ENCODE data around the gene NUP58. TPM values are rescaled to one million over a fixed set of nuclear protein-coding genes. Genes with fewer than 3 reads are reported as not detected.
"Not testable (repeated sequence)": the region's sequence is repeated elsewhere in the genome, so short reads cannot be mapped to it uniquely, and the experiment has no call there.

Gene NUP58
- total RNA-seq, 1 experiment from 2014 or later: 82.7 TPM

DNA sequence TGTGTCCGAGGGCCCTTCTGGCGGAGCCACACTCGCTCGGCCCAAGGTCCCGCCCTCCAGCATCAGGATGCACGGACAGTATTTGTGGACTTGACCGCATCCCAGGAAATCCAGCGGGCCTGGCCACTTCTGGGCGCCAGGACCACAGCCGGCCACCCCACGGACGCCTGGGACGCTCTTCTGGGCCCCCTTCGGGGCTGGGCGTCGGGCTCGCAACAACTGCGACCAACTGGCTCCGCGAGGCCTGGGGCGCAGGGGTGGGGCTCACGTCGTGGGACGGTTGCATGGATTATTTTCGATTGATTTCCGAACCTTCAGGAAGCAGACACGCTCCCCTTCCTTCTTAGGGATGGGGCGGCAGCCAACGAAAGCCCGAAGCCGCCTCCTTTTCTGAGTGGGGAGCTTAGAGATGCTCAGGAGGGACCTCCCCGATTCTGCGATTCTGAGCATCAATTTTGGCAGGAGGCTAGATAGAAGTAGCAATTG, 521 bp upstream of the NUP58 start:
- in situ Hi-C loops (cut with HindIII; ENCODE audit: low sequenced_read_pairs): no loop called here
- DNase-seq (ENCODE audit: low spot score): no peak

DNA sequence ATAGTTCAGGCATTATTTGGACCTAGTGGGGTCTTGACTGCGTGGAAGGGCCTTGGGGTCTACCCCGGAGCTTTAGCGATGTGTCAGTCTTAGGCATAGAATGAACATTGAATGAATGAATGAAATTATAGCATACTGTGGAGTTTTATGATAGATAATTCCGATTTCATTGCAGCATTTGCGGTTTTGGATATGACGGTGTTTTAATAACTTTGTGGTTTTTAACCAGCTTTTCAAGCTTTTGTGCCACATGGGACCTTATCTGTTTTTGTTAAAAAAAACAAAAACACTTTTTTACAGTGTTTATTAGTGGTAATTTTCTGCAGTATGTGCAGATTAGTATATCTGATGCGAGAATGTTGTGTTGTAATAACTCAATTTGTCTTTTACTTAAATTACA, 696 bp downstream of the NUP58 start:
- DNase-seq (ENCODE audit: low spot score): no peak
- in situ Hi-C loops (cut with HindIII; ENCODE audit: low sequenced_read_pairs): no loop called here

DNA sequence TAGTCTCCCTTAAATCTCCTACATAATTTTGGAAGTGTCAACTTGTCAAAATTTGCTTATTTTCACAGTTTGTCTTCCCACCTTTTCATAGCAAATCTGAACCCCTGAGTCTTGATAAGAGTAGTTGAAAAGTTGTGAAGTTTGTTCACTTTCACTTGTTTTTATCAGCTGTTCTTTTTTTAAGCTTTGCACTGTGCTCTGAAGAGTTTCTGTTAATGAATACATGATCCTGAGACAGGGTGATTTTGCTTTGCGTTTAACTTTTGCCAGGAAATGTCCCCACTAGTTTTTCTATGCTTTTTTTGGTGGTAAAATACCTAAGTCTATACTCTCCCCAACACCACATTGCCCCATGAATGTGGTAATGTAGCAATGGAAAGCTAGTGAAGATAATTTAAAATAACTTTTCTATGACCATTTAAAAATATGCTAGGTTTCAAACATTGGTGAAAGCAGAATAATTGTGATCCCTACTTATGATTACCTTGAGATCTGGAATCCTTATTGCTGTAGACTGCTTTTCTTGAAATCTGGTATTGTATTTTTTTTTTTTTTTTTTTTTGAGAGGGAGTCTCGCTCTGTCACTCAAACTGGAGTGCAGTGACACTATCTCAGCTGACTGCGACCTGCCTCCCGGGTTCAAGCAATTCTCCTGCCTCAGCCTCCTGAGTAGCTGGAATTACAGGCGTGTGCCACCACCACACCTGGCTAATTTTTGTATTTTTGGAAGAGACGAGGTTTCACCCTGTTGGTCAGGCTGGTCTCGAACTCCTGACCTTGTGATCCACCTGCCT, 5.4 kb downstream of the NUP58 start:
- DNase-seq (ENCODE audit: low spot score): no peak
- in situ Hi-C loops (cut with HindIII; ENCODE audit: low sequenced_read_pairs): no loop called here

DNA sequence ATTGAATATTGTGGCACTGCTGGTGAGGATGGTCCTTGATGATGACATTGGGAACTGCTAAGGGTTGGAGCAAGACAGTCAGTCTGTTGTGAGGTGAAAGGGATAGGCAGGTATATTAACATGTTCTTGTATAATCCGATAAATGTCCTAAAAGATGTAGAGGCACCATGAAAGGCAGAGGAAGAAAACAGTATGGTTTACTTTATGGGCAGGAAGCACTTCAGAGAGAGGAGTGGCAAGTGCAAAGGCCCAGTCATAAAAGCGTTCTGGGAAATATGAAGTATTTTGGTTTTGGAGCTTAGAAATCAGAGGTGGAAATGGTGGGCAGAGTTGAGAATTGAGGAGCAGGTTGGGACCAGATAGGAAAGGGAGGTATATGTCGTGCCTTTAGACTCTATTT, 9.5 kb downstream of the NUP58 start:
- in situ Hi-C loops (cut with HindIII; ENCODE audit: low sequenced_read_pairs): no loop called here

DNA sequence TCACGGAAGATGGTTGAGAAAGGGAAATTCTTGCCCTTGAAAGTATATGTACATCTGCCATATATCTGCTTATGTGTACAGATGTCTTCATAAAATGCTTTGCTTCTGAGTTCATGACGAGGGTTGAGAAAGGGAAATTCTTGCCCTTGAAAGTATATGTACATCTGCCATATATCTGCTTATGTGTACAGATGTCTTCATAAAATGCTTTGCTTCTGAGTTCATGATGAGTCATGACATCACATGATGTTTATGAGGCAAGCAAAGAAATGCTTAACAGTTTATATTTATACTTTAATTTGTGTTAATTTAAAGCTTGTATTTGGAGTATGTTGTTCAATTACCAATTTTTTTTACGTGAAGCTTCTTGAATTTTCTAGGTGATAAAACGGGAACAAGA, 17.5 kb downstream of the NUP58 start:
- DNase-seq (ENCODE audit: low spot score); in situ Hi-C loops (cut with HindIII; ENCODE audit: low sequenced_read_pairs): not testable (repeated sequence)

More for the DNA sequence above, 9.5 kb downstream of the NUP58 start:
- DNase-seq (ENCODE audit: low spot score): no peak

DNA sequence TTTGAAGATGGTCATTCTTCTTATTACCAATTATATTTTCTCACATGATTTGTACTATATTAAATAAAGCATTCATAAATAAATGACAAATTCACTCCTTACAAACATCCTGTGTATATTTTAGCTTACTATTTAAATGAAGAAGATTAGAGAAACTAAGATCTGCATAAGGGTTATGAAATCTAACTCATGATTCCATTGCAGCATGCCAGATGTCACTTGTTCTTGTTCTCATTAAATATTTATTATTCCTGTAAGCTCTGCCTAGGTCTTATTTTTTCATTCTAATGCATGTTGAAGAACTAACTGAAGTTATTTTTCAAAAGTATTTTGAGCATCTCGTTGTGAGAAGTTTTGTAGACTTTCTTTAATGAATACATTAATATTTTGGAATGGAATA, 18.3 kb downstream of the NUP58 start:
- no peak for DNase-seq (ENCODE audit: low spot score)
- in situ Hi-C loops (cut with HindIII; ENCODE audit: low sequenced_read_pairs): no loop called here

DNA sequence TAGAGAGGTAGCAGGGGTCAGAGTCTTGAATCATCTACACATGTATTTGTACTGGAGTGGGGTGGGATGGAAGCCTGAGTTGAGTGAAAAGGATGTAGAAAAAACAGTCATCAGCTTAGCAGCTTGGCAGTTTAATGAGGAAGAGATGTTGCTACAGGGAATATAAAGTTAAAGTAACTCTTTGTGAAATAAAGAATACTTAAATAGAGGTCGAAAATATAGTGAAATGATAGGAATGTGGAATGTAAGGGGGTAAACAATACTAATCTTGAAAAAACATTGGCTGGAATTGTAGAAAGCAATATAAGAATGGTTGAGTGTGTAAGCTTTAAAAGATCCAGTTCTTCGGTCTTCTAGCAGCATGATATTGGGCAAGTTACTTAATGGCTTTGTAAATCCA, 22.7 kb downstream of the NUP58 start:
- DNase-seq (ENCODE audit: low spot score): no peak
- in situ Hi-C loops (cut with HindIII; ENCODE audit: low sequenced_read_pairs): no loop called here

DNA sequence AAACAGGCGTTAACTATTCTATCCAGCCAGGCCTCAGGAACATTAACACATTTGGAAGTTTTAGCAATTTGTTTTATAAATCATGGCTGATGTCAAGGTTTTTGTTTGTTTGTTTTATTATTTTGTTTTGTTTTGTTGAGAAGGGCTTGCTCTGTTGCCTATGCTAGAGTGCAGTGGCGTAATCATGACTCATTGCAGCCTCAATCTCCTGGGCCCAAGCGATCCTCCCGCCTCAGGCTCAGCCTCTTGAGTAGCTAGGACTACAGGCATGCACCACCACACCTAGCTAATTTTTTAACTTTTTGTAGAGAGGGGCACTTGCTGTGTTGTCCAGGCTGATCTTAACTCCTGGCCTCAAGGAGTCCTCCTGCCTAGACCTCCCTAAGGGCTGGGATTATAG, 28.3 kb downstream of the NUP58 start:
- in situ Hi-C loops (cut with HindIII; ENCODE audit: low sequenced_read_pairs): no loop called here
- DNase-seq (ENCODE audit: low spot score): no peak

DNA sequence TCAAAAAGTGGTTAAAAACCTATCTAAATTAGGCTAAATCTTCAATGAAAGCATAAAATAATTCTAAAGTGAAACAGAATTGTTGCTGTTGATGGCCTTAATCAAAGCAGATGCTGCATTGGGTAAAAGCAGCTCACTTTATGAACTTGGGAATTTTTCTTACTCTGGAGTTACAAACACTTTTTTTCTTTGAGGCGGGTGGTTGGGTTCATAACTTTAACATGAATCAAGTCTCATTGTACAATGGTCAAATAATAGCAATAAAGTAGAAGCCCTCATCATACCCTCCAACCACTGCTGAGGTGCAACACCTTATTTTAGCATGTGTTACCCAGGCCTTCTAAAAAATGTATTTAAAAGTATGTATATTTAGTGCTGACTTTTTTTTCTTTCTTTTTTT, 29.1 kb downstream of the NUP58 start:
- DNase-seq (ENCODE audit: low spot score): no peak
- in situ Hi-C loops (cut with HindIII; ENCODE audit: low sequenced_read_pairs): no loop called here

DNA sequence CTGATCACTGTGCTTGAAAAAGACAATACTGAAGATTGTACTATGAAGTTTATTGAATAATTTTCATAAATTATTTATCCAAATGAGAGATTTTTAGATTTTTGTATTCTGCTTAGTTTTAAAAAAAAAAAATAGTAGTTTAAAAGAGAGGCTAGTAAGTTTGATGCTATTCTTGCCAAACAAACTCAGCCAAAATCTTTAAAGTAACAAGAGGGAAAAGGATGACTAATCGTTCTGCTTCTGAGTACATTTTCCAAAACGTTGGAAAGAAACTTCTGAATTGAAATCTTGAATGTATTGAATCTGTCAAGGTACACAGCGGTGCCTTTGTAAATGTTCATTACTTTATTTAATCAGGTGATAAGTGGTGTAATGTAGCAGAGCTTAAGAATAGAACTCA, 34.4 kb downstream of the NUP58 start:
- in situ Hi-C loops (cut with HindIII; ENCODE audit: low sequenced_read_pairs): no loop called here
- no peak for DNase-seq (ENCODE audit: low spot score)

DNA sequence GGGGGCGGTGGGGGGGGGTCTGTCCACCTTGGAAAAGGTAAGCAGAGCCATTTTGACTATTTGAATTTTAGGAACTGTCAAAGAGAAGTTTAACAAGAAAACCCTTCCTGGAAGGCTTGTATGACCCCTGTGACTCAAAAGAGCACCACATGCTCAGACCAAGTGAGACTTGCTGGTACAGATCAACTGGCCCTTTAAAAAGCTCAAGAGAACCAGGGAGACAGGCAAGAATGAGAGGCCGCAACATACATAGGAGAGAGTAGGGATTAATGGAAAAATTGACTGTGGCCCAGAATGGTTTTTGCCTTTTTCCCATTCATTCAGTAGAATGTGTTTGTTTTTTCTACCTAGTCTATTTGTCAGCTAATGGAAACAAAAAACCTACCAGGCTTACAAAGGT, 44.2 kb downstream of the NUP58 start:
- in situ Hi-C loops (cut with HindIII; ENCODE audit: low sequenced_read_pairs): no loop called here
- DNase-seq (ENCODE audit: low spot score): no peak

DNA sequence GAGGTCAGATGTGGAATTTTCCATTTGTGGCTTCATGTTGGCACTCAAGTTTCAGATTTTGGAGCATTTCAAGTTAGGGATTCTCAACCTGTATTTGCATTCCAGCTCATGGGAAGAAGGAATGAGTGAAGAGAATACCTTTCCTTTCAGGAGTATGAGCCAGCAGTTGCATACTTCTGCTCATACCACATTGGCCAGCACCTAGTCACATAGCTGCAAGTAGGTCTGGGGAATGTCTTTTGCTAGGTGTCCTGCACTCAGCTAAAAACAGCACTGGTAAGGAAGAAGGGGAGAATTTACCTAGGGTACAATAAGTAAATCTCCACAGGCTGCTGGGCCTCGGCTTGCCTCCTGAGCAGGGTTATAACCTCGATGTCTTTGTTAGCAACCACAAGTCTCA, 45.7 kb downstream of the NUP58 start:
- in situ Hi-C loops (cut with HindIII; ENCODE audit: low sequenced_read_pairs): no loop called here
- DNase-seq (ENCODE audit: low spot score): no peak

DNA sequence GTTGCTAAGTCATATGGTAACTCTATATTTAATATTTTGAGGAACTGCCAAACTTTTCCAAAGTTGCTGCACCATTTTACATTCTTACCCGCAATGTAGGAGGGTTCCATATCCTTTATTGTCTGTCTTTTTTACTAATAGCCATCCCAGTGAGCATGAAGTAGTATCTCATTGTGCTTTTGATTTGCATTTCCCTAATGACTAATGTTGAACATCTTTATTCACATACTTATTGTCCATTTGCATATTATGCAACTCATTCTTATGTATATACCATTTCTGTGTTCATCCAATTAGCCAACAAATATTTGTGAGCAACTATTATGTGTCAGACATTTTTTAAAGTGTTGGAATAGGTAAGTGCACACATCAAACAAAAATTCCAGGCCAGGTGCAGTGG, 50.0 kb downstream of the NUP58 start:
- in situ Hi-C loops (cut with HindIII; ENCODE audit: low sequenced_read_pairs): no loop called here
- DNase-seq (ENCODE audit: low spot score): no peak

DNA sequence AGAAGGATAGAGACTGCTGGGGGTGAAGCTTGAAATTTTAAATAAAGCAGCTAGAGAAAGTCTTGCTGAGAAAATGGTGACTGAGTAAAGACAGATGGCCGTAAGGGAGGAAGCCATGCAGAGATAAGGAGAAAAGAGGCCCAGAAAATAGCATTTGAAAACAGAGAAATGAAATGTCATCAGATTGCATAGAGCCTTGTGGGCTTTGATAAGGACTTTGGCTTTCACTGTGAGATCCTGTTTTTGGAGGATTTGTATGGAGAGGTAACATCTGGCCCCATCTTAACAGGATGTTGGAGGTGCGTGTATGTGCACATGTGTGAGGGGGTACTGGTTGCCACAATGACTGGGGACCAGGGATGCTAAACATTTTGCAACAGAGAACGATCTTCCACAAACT, 50.8 kb downstream of the NUP58 start:
- in situ Hi-C loops (cut with HindIII; ENCODE audit: low sequenced_read_pairs): no loop called here
- DNase-seq (ENCODE audit: low spot score): no peak

DNA sequence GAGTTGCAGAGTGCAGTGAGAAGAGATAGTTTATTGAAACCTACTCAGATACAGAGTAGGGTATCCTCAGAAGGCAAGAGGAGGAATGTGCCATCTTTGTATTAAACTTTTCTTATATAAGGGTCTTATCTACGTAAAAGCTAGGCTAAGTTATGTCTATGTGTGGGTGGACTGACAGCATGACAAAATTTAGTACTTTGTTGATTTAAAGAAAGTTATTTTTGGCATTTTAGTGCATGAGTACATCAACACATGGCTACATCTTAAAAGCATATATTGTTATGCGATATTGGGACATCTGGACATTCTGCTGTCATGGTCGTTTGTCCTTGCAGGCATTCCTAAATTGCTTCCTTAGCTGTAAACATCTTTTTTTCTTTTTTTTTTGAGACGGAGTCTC, 51.4 kb downstream of the NUP58 start:
- in situ Hi-C loops (cut with HindIII; ENCODE audit: low sequenced_read_pairs): no loop called here
- DNase-seq (ENCODE audit: low spot score): no peak

DNA sequence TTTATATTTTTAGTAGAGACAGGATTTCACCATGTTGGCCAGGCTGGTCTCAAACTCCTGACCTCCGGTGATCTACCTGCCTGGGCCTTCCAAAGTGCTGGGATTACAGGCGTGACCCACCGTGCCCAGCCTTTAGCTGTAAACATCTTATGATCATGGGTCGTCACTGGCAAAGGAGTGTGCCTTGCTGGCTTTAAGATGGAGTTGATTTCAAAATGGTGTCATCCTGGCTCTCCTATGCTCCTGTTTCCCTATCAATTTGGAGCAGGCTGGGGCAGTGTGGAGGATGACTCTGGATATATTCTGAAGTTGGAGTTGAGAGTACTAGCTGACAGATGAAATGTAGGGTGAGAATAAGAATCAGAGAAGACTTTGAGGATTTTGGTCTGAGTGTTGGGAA, 51.9 kb downstream of the NUP58 start:
- in situ Hi-C loops (cut with HindIII; ENCODE audit: low sequenced_read_pairs): no loop called here
- DNase-seq (ENCODE audit: low spot score): no peak

DNA sequence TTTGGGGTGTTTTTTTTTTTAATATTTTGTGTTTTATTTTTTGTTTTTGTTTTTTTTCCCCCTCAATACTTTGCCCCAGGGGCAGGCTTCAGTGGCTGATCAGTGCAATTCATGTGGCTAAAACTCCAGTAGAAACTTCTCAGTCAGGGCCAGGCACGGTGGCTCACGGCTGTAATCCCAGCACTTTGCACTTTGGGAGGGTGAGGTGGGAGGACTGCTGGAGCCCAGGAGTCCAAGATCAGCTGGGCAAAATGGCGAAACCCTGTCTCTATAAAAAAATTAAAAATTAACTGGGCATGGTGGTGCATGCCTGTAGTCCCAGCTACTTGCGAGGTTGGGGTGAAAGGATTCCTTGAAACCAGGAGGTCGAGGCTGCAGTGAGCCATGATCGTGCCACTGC, 53.0 kb downstream of the NUP58 start:
- in situ Hi-C loops (cut with HindIII; ENCODE audit: low sequenced_read_pairs): no loop called here
- no peak for DNase-seq (ENCODE audit: low spot score)

DNA sequence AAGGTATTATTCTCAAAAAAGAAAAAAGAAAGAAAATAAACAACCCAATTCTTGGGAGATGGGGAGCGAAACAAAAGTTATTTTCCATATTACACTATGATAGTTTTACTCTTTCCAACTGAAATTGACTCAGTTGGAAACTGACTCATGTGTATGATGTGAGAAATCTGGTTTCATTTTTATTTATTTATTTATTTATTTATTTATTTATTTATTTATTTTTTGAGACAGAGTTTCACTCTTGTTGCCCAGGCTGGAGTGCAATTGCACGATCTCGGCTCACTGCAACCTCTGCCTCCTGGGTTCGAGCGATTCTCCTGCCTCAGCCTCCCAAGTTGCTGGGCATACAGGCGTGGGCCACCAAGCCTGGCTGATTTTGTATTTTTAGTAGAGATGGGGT, 59.0 kb downstream of the NUP58 start:
- DNase-seq (ENCODE audit: low spot score); in situ Hi-C loops (cut with HindIII; ENCODE audit: low sequenced_read_pairs): not testable (repeated sequence)

DNA sequence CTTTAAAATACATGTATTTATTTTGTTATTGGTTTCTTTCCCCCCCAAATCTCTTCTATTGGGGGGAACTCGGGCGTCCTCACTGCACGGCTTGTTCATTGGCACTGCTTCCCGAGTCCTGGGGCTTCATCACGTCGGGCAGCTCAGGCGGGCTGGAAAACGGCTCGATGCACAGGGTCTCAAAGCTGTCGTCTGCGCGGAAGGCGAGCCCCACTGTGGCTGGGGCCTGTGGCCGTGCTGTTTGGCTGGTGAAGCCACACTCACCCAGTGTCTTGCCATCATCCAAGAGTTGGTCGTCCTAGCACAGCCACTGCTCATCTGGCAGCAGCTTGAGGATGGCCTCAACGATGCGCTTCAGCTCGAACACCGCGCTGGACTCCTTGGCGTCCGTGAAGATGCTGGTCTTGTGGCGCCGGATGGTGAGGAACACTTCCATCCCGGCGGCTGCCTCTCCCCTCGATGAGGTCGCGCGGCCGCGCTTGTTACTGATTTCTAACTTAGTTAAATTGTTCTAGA, 64.4 kb downstream of the NUP58 start:
- in situ Hi-C loops (cut with HindIII; ENCODE audit: low sequenced_read_pairs): no loop called here
- DNase-seq (ENCODE audit: low spot score): no peak

DNA sequence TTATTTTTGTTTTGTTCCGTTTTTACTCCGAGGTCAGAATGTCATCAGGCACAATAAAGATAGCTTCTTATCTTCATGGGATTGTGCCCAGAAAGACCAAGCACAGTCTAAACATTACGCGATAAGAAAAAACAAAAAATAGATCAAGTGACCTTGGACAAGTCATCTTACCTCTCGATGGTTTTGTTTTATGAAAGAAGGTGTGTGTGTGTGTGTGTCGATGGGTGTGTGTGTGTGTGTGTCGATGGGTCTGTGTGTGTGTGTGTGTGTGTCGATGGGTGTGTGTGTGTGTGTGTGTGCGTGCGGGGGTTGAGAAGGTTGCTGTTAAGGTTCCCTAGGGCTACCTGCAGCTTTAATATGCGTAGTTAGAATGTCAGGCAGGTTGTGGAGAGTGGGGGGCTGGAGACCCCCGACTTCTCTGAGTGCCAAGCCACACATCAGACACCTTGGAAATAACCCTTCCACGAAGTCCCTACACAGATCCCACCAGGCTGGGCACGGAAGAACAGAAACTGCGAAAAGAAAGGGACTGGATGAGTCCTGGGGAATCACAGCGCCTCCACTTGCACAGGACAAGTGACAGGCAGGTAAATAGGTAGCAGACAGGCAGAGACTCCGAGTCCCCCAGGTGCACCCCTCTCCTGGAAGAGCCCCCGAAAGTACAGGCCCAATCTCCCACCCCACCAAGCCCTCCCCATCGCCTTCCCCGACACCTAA, 69.9 kb downstream of the NUP58 start:
- peak; percentile 74 for DNase-seq (ENCODE audit: low spot score)
- in situ Hi-C loops (cut with HindIII; ENCODE audit: low sequenced_read_pairs): no loop called here
